CD4-positive, alpha-beta T cell treated with Interleukin-2 at 100 ng/mL for 4 hours (primary cell): ENCODE results near the gene DCTN3.

Source experiments
- DNase-seq: peaks from one replicate; pipeline ENCODE4 v3.0.0-alpha.2; 2020; ENCODE audit warnings: low spot score

The DCTN3 gene

DNA sequence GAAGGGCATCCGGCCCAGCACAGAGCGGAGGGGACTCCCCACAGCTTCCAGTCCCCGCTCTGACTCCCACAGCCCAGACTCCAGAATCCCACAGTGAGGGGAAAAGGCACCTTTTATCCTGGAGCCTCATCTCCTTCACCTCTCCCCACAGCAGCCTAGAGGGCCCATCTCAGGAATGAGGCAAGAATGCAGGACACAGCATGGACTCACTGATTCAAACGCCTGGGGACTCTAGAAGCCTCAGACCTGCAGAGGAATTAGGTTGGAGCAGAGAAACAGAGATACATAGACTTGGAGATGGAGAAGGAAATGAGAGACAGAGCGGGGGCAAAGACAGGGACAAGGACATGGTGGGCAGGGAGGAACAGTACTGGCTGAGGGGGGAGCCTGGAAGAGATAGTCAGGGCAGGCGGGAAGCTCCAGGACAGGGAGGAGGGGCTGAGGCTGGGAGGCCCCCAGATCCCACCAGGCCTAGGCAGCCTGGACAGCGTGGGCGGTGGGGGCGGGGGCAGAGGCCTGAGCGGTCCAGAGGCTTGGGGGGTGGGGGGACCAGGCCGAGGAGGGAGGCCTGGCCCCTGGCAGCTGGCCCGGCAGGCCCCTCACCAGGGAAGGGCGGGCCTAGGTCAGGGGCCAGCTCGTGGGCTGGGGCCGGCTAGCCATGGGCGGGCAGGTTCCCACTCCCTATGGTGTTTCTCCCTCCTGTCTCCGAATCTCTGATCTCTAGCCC lies 46.5 kb downstream of the DCTN3 start:
- DNase-seq = no peak

DNA sequence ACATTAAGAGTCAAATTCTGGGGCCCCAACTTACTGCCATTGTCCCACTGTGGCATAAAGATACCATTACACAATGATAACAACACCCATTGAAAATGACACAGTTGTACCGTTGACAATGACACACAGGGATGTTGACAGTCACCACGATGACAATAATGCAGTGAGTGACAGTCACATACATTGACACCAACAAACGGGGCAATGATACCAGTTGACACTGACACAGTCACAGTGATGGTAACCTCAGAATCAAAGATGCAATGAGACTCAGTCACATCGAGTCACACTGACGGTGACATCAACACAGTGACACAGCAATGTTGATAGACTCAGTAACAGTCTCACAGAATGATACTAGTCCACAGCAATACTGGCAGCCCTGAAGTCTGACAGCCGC lies 47.7 kb downstream of the DCTN3 start:
- DNase-seq = no peak

DNA sequence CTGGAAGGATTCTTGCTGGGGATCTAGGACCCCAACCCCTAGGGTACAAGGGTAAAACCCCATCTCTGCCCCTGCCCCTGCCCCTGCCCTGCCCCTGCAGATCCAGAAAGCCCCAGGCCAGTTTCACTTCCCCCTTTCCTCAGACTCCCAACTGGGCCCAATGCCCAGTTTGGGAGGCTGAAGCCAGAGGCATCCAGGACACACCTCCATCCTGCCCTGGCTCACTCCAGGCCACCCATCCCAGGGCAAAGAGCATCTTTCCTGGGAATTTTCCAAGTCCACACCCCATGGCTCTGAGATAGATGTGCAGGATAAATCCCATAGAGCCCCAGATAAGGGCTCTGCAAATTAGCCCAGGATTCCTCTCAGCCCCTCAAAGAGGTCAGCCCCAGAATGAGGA lies 48.2 kb downstream of the DCTN3 start:
- no peak for DNase-seq

DNA sequence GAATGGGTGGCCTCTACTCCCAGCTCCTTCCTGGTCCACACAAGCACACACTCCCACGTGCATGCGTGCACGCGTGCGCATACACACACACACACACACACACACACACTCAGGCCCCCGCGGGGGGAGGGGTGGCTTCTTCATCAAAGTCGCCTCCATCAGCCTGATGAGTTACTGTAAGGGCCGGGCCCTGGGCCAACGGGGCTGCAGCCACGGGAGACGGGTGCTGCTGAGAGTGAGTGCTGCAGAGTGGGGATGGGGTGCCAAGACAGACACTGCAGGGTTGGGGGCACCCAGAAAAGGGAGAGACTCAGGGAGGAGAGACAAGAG lies 48.8 kb downstream of the DCTN3 start:
- no peak for DNase-seq

DNA sequence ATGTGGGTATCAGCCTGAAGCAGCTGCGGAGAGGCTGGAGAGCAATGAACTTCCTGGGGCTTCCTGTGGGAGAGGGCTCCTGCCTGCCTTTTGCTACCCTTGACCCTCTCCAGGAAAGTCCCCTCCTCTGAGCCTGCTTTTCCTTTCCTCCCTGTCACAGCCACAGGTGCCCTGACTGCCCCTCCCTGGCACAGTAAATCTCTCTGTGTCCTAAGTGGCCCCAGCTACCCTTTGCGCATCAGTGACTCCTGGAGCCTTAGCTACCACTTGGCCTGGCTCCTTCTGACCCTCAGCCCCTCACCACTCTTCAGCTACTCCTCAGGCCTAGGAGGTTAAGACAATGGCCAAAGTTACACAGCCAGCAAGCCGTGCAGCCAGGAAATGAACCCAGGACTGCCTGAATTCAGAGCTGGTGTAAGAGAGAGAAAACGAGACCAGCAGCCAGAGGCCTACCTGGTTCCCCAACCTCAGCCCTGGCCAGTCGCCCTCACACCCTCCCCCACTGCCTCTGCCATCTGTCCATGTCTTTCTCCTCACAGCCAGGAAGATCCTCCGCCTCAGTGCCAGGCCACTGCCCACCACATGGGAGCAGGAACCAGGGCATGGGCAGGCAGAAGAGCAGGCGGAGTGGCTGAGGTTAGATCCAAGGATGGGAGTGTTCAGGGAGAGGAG lies 49.4 kb downstream of the DCTN3 start:
- DNase-seq = no peak

DNA sequence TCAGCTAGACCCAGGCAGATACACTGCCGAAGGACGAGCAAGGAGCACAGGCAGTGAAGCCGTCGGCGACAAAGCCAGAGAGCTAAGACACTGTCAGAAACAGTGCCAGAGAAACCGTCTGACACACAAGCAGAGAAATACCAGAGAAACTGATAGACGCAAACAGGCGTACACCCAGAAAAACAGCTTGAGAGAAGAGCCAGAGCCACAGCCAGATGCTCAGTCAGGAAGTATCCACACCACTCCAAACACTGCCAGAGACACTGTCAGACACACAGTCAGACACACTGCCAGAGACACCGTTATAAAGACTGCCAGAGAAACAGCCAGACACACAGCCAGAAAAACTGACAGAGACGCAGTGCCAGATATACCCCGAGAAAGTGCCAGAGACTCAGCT lies 49.9 kb downstream of the DCTN3 start:
- no peak for DNase-seq

DNA sequence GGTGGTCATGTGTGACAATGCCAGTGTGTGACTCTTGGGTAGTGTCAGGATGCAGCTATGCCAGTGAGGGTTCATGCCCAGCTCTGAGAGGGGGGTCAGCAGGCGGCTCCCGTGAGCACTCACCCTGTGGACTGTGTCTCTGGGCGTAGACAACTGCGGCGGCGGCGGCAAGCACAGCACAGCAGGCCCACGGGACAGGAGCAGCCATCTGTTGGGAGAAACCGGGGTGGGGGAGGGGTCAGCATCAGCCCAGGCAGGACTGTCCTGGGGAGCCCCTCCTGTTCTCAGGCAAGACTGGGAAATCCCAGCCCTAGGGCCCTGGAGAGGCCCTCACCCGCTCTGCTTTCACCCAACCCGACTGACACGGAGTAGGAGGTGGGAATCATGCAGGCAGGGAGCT lies 51.5 kb downstream of the DCTN3 start:
- DNase-seq = no peak

DNA sequence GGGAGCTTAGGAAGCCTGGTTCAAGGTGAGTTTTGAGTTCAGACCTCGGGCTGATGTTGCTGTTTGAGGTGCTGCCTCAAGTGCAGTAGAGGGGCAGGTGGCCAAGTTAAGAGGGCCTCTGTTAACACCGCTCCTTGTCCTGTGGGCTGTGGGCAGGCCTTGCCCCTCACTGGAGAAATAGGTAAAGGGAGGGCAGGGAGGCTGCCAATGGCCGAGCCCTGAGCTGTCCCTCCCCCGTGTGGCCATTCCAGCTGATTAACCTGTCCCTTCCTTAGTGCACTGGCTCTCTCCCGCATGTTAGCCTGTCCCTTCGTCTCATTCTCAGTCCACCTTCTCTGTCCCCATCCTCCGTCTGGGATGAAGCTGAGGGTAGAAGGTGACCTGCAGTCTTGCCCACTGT lies 52.2 kb downstream of the DCTN3 start:
- no peak for DNase-seq

DNA sequence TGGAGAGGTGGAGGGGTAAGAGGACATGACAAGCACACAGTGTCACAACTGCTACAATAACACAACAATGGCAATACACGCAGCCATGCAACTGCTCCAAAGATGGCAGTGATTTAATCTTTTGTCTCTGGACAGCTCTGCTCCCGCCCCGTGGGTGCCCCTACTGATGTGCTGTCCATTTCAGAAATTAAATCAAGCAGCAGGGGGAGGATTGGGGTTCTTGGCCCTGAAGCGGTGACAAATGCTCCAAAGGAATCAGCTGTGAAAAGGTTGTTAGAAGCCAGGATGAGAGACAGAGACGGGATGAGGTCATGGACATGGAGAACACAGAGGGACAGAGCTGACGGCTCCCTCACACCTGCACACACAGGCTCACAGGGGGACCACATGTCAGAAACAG lies 53.3 kb downstream of the DCTN3 start:
- DNase-seq = no peak

DNA sequence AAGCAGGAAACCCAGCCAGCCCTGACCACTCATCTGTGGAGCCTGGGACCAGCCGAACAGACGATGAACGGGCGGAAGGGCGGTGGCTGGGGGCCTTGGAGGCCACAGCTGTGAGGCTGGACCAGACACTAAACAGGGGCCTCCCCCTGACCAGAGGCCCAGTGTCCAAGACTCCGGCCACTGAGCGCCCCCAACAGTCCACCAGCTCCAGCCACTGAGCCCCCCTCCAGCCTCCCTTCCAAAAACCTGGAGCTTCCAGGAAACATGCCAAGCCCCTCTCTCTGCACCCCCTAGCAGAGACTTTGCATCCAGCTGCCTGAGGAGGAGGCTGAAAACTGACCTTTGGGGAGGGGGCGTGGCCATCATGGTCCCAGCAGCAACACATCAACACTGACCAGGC lies 54.0 kb downstream of the DCTN3 start:
- no peak for DNase-seq

DNA sequence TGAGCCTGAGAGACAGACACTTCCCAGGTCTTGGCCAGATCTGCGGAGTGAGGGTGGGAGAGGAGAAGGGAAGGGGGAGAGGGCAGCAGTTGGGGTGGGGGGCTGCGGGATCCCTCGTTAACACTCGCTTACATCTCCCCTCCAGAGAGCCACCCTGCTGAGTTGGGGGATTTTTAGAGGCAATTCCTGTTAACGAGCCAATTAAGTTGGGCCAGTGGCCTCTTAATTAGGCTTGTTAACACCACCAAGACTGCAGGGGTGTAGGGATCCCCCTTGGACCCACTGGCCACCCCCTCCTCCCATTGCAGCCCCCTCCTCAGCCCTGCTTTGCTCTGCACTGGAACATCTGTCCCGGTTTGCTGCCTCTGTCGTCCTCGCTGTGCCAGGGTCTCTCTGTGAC lies 54.4 kb downstream of the DCTN3 start:
- no peak for DNase-seq

DNA sequence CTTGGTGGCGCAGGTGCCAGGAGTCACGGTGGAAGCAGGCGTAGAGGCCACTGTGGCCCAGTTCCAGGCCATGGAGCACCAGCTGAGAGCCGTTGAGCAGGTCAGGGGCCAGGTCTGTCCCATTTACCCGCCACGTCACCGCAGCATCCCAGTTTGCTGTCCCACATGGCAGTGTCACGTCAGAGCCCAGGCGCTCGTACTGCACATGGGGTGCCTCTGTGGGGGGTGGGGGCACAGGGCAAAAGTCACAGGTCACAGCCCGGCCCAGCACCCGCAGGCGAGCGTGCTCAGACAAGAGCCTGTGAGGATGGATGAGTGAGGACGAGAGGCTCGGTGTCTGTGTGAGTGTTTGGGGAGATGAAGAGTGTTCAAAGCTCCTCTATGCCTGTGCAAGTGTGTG lies 55.7 kb downstream of the DCTN3 start:
- no peak for DNase-seq
